NCI-H345 treated with DMSO at 0.1 percent for 48 hours (cell line): ENCODE measurements around the gene ATP6V0D1.
"Not testable (repeated sequence)": the region's sequence is repeated elsewhere in the genome, so short reads cannot be mapped to it uniquely, and the experiment has no call there.

Experiments used
- DNase-seq: peaks from one replicate; lab custom pipeline; 2025; ENCODE audit not compliant: unreplicated experiment; lab: John Stamatoyannopoulos, UW

The ATP6V0D1 gene

GRCh38 chr16:67480833-67481560 is at the start of gene ATP6V0D1:
TSS of gene ATP6V0D1 (minus strand) at chr16:67481157. CDS start at chr16:67481086, 71 bp downstream.
- DNase-seq: peak; percentile 89

- DNase-seq: no peak
Observed at GRCh38 chr16:67530013-67530939, 49.3 kb upstream of the ATP6V0D1 start.

- no peak for DNase-seq
Observed at GRCh38 chr16:67529582-67530012, 48.6 kb upstream of the ATP6V0D1 start.

GRCh38 chr16:67528870-67529581 is 48.1 kb upstream of the ATP6V0D1 start:
- no peak for DNase-seq

- no peak for DNase-seq
Observed at GRCh38 chr16:67528222-67528869, 47.4 kb upstream of the ATP6V0D1 start, which contains the start of gene RIPOR1. TSS of gene RIPOR1 (plus strand) at chr16:67528829. CDS start at chr16:67538447, 9,618 bp downstream.

- no peak for DNase-seq
Observed at GRCh38 chr16:67526149-67526791, 45.3 kb upstream of the ATP6V0D1 start.

- DNase-seq: no peak
Observed at GRCh38 chr16:67525176-67525860, 44.4 kb upstream of the ATP6V0D1 start.

- peak; percentile 70 for DNase-seq
Observed at GRCh38 chr16:67521095-67521804, 40.3 kb upstream of the ATP6V0D1 start.

GRCh38 chr16:67519242-67519641 is 38.3 kb upstream of the ATP6V0D1 start:
- no peak for DNase-seq

- no peak for DNase-seq
Observed at GRCh38 chr16:67518676-67519075, 37.7 kb upstream of the ATP6V0D1 start.

GRCh38 chr16:67517661-67518423 is 36.9 kb upstream of the ATP6V0D1 start:
- no peak for DNase-seq

- no peak for DNase-seq
Observed at GRCh38 chr16:67517155-67517445, 36.1 kb upstream of the ATP6V0D1 start.

GRCh38 chr16:67516296-67517154 is 35.6 kb upstream of the ATP6V0D1 start:
- no peak for DNase-seq

- DNase-seq: peak; percentile 77
Observed at GRCh38 chr16:67514382-67514828, 33.4 kb upstream of the ATP6V0D1 start.

GRCh38 chr16:67513892-67514291 is 32.9 kb upstream of the ATP6V0D1 start:
- DNase-seq: not testable (repeated sequence)

GRCh38 chr16:67509016-67509415 is 28.1 kb upstream of the ATP6V0D1 start:
- DNase-seq: no peak

GRCh38 chr16:67506468-67506867 is 25.5 kb upstream of the ATP6V0D1 start:
- no peak for DNase-seq
